ENCODE results near the gene CHAD.
A peak's percentile ranks its signal among the peaks of the same experiment; 100 is the strongest.
"Not testable (repeated sequence)": the region's sequence is repeated elsewhere in the genome, so short reads cannot be mapped to it uniquely, and the experiment has no call there.

Gene CHAD

GRCh38 chr17:50425682-50426471, 42.8 kb downstream of the CHAD start, which contains the start of gene ACSF2:
Gene ACSF2, plus strand, starts transcription at chr17:50426218. Its CDS starts 44 bp downstream, at chr17:50426262.
- DNase-seq: peak; percentile 75

- DNase-seq: no peak
Measured at GRCh38 chr17:50424996-50425681, 43.5 kb downstream of the CHAD start.

- no peak for DNase-seq
Measured at GRCh38 chr17:50424246-50424995, 44.3 kb downstream of the CHAD start.

- DNase-seq: no peak
Measured at GRCh38 chr17:50423553-50424159, 45.0 kb downstream of the CHAD start.

GRCh38 chr17:50422738-50423137, 45.9 kb downstream of the CHAD start:
- DNase-seq: no peak

GRCh38 chr17:50421308-50422051, 47.2 kb downstream of the CHAD start:
- DNase-seq: peak; percentile 18

GRCh38 chr17:50420419-50421112, 48.1 kb downstream of the CHAD start:
- DNase-seq: no peak

- DNase-seq: not testable (repeated sequence)
Measured at GRCh38 chr17:50419577-50419976, 49.1 kb downstream of the CHAD start.

- no peak for DNase-seq
Measured at GRCh38 chr17:50414808-50415207, 53.9 kb downstream of the CHAD start.

Data from CD4-positive, alpha-beta T cell treated with Interleukin-21 for 1 hour (primary cell).